DMS53 (cell line): Measurements from ENCODE around the gene OCEL1.

ENCODE experiments used
- DNase-seq: peaks from one replicate; lab custom pipeline; 2025; lab: John Stamatoyannopoulos, UW

Gene OCEL1

GRCh38 chr19:17240062-17240752, 14.2 kb downstream of the OCEL1 start:
- DNase-seq: peak; percentile 66

GRCh38 chr19:17240826-17241399, 14.9 kb downstream of the OCEL1 start:
- DNase-seq: no peak

GRCh38 chr19:17242431-17243208, 16.6 kb downstream of the OCEL1 start:
- DNase-seq: no peak

- peak; percentile 30 for DNase-seq
These were observed 17.3 kb downstream of the OCEL1 start for GRCh38 chr19:17243211-17243829.

GRCh38 chr19:17243830-17244617, 18.0 kb downstream of the OCEL1 start:
- peak; percentile 63 for DNase-seq

- peak; percentile 61 for DNase-seq
These were observed 18.9 kb downstream of the OCEL1 start for GRCh38 chr19:17244618-17245534.

GRCh38 chr19:17245535-17245984, 19.5 kb downstream of the OCEL1 start, which contains the start of gene NR2F6:
Gene NR2F6 (minus strand): TSS chr19:17245919. CDS start chr19:17245220, 699 bp downstream.
- DNase-seq: no peak

GRCh38 chr19:17246681-17247425, 20.8 kb downstream of the OCEL1 start:
- DNase-seq: peak; percentile 85

GRCh38 chr19:17248011-17248776, 22.2 kb downstream of the OCEL1 start:
- peak; percentile 97 for DNase-seq

- no peak for DNase-seq
These were observed 24.0 kb downstream of the OCEL1 start for GRCh38 chr19:17249887-17250548.

GRCh38 chr19:17254636-17255035, 28.6 kb downstream of the OCEL1 start:
- no peak for DNase-seq

- peak; percentile 31 for DNase-seq
These were observed 29.2 kb downstream of the OCEL1 start for GRCh38 chr19:17255150-17255621.

GRCh38 chr19:17256130-17256529, 30.1 kb downstream of the OCEL1 start:
- no peak for DNase-seq

GRCh38 chr19:17259118-17259780, 33.2 kb downstream of the OCEL1 start:
- peak; percentile 49 for DNase-seq

GRCh38 chr19:17259934-17260333, 33.9 kb downstream of the OCEL1 start:
- DNase-seq: no peak

GRCh38 chr19:17260842-17261325, 34.9 kb downstream of the OCEL1 start:
- peak; percentile 92 for DNase-seq

GRCh38 chr19:17262557-17262956, 36.5 kb downstream of the OCEL1 start:
- no peak for DNase-seq
